Small intestine (tissue), 7 donors: ENCODE data around the gene NUP188. TPM values are rescaled to one million over a fixed set of nuclear protein-coding genes. Genes with fewer than 3 reads are reported as not detected.
A peak's percentile ranks its signal among the peaks of the same experiment; 100 is the strongest.

Experiments used
- DNase-seq, 2 donors: peaks; one replicate each; pipeline versions ENCODE4 v3.0.0 to v3.0.0-alpha.2; 2013
- FAIRE-seq: peaks from 2 replicates; lab custom pipeline; 2012; peaks lifted over from hg19 to GRCh38; lab: Jason Lieb, UNC
- H3K27ac ChIP-seq, 3 donors: one replicate each; pipeline ENCODE4 v1.5.1; 2013; ENCODE audit warnings: low read length in 2 of 3, mild to moderate bottlenecking in 2 of 3, control low read depth in 1 of 3, inconsistent platforms in 1 of 3, low read depth in 1 of 3, moderate library complexity in 1 of 3
- H3K27me3 ChIP-seq, 3 donors: one replicate each; pipeline ENCODE4 v1.6.1; 2013; ENCODE audit warnings: low read length in 3 of 3, inconsistent platforms in 1 of 3; ENCODE audit not compliant: control insufficient read depth in 3 of 3, insufficient read depth in 3 of 3
- H3K36me3 ChIP-seq, 3 donors: one replicate each; pipeline ENCODE4 v1.6.1; 2013; ENCODE audit warnings: low read length in 3 of 3, inconsistent platforms in 1 of 3, low read depth in 1 of 3, mild to moderate bottlenecking in 1 of 3, moderate library complexity in 1 of 3; ENCODE audit not compliant: control insufficient read depth in 3 of 3, insufficient read depth in 2 of 3
- H3K4me1 ChIP-seq, 3 donors: one replicate each; pipeline ENCODE4 v1.6.1; 2013; ENCODE audit warnings: low read length in 2 of 3, inconsistent platforms in 1 of 3, low read depth in 1 of 3, mild to moderate bottlenecking in 1 of 3, moderate library complexity in 1 of 3; ENCODE audit not compliant: control insufficient read depth in 3 of 3, insufficient read depth in 2 of 3
- H3K4me3 ChIP-seq, 3 donors: one replicate each; pipeline ENCODE4 v1.5.1; 2013; ENCODE audit warnings: low read length in 3 of 3, control low read depth in 1 of 3, inconsistent platforms in 1 of 3, low read depth in 1 of 3, mild to moderate bottlenecking in 1 of 3, moderate library complexity in 1 of 3
- H3K9me3 ChIP-seq, 2 donors: one replicate each; pipeline ENCODE4 v1.6.1; 2013; ENCODE audit warnings: low read depth in 1 of 2, low read length in 1 of 2; ENCODE audit not compliant: control insufficient read depth in 2 of 2, insufficient read depth in 1 of 2
- WGBS, 3 donors: extraction: QIAGEN DNeasy Blood & Tissue Kit; methylation state at CpG; one replicate each; pipeline ENCODE4 v1.1.7; 2013; 5-methylcytosine and 5-hydroxymethylcytosine counted together
- polyA plus RNA-seq, 4 donors: library from polyadenylated mRNA; stranded (reverse) in 3 of 4; unstranded in 1 of 4; fragments of 200-250 nt in 3 of 4; fragments of 120-200 nt in 1 of 4; gene quantifications; one replicate each; pipeline versions ENCODE4 v1.2.1 to v1.2.3, GENCODE V29; 2013
- donor health status: healthy with polysubstance abuse.
- donor health status: control.
- donor health status: control.
- donor health status: Bipolar disorder and iron deficiency.
- donor health status: healthy.

The NUP188 gene
- polyA plus RNA-seq, 4 donors, result 4.9 to 28.9 (median 9.9) TPM

DNA sequence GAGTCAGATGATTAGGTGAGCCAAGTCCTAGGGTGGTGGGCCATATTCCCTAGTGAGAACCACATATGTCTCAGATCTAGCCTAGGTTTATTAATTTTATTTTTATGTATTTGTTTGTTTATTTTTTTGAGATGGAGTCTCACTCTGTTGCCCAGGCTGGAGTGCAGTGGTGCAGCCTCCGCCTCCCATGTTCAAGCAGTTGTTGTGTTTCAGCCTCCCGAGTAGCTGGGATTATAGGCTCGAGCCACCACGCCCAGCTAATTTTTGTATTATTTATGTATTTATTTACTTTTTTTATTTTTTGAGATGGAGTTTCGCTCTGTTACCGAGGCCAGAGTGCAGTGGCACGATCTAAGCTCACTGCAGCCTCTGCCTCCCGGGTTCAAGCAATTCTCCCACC, 36.0 kb downstream of the NUP188 start:
- 93 to 98% (median 96%) methylated on average over 8 of the region's 8 CpGs for WGBS, 3 donors
- H3K36me3 ChIP-seq, result peaks cover 25 to 59% (median 28%) of the 10 kb centered on the region in 3 donors
- no peaks in the 10 kb centered on the region for H3K4me1 ChIP-seq
- no peak overlapping the region for H3K27ac ChIP-seq
- no peak overlapping the region for H3K4me3 ChIP-seq
- FAIRE-seq (no peak), DNase-seq (no peak)
- H3K9me3 ChIP-seq, result no peaks in the 10 kb centered on the region
- no peaks in the 10 kb centered on the region for H3K27me3 ChIP-seq

DNA sequence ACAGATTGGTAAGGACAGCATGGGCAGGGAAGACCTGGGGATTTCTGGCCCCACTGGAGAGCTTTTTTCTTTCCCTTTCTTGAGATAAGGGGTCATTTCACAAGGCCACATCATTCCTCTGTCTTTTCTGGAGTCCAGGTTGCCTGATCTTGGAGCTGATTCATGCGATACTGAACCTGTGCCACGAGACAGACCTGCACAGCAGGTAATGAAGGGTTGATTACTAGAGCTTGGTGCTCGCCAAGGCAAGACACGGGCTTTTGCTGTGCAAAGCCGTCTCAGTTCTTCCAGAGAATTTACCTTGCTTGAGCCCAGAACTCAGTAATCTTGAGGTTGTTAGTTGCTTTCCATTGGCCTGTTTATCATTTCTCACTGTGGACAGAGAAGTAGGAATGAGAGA, 39.2 kb downstream of the NUP188 start:
- WGBS, 3 donors, result 89 to 96% (median 93%) methylated on average over 5 of the region's 5 CpGs
- Histone ChIP-seq H3K27me3 (no peaks in the 10 kb centered on the region), H3K4me1 (no peaks in the 10 kb centered on the region), H3K4me3 (no peak overlapping the region), H3K27ac (no peak overlapping the region), H3K36me3 (peaks cover 13 to 67% (median 13%) of the 10 kb centered on the region in 3 donors), H3K9me3 (no peaks in the 10 kb centered on the region)
- FAIRE-seq (no peak), DNase-seq (no peak)

DNA sequence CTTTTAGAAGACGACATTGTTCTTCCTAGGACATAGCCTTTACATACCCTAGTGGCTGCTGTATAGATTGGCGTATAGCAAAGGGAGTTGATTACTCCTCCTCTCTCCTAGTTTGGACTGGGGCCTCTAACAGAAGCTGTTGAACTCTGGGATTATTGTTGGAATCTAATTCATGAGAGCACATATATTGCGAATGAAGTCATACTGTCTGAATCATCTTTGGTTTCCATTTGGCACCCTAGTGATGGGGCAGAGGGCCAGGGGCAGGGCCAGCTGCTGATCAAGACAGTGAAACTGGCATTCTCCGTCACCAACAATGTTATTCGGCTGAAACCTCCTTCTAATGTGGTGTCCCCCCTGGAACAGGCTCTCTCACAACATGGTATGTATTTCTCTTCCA, 40.3 kb downstream of the NUP188 start:
- Histone ChIP-seq H3K27ac (no peak overlapping the region), H3K27me3 (no peaks in the 10 kb centered on the region), H3K4me3 (no peak overlapping the region), H3K36me3 (peaks cover 9 to 64% (median 13%) of the 10 kb centered on the region in 3 donors), H3K4me1 (no peaks in the 10 kb centered on the region), H3K9me3 (no peaks in the 10 kb centered on the region)
- DNase-seq (no peak), FAIRE-seq (no peak)
- WGBS, 3 donors, result 88 to 96% (median 94%) methylated on average over 5 of the region's 5 CpGs

DNA sequence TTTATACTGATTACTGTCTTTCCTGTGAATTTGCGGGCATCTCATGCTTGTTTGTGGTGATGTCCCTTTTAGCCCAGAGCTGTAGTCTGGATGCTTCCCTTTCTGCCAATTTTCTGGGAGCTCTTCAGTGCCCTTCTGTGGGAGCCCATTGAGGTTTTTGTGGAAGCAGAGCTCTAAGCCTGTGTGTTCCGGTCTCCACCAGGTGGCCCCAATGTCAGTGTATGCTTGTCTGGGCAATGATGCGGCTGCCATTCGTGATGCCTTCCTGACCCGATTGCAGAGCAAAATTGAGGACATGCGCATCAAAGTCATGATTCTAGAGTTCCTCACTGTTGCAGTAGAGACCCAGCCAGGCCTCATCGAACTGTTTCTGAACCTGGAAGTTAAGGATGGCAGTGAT, 45.5 kb downstream of the NUP188 start:
- FAIRE-seq (no peak), DNase-seq (peak in 1 of 2 donors; percentile 17)
- no peaks in the 10 kb centered on the region for H3K9me3 ChIP-seq
- no peak overlapping the region for H3K27ac ChIP-seq
- H3K4me1 ChIP-seq, result no peaks in the 10 kb centered on the region
- peaks cover 15 to 73% (median 19%) of the 10 kb centered on the region in 3 donors for H3K36me3 ChIP-seq
- H3K27me3 ChIP-seq, result no peaks in the 10 kb centered on the region
- WGBS, 3 donors, result 68 to 80% (median 75%) methylated on average over 7 of the region's 7 CpGs
- H3K4me3 ChIP-seq, result no peak overlapping the region

DNA sequence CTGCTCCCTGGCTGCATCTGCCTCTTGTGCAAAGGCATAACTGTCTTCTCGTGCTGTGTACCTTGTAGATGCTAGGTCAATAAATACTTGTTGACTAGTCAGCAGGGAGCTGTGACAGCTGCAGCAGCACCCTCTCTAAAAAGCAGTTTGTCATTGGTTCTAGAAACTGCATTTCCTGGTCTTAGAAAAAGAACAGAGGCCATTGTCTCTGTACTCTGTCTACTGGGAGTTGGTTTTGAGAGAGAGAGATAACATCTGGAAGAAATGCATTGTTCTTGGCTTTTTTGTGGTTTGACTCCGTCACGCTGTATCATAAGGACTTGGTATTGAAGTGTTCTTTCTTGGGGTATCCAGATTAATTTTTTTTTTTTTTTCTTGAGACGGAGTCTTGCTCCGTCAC, 48.3 kb downstream of the NUP188 start:
- no peak overlapping the region for H3K4me3 ChIP-seq
- WGBS, 3 donors, result 88 to 98% (median 96%) methylated on average over 5 of the region's 5 CpGs
- no peak overlapping the region for H3K27ac ChIP-seq
- no peaks in the 10 kb centered on the region for H3K27me3 ChIP-seq
- FAIRE-seq, result no peak
- peaks cover 26 to 80% (median 26%) of the 10 kb centered on the region in 3 donors for H3K36me3 ChIP-seq
- no peak for DNase-seq
- H3K4me1 ChIP-seq, result no peaks in the 10 kb centered on the region
- H3K9me3 ChIP-seq, result no peaks in the 10 kb centered on the region

DNA sequence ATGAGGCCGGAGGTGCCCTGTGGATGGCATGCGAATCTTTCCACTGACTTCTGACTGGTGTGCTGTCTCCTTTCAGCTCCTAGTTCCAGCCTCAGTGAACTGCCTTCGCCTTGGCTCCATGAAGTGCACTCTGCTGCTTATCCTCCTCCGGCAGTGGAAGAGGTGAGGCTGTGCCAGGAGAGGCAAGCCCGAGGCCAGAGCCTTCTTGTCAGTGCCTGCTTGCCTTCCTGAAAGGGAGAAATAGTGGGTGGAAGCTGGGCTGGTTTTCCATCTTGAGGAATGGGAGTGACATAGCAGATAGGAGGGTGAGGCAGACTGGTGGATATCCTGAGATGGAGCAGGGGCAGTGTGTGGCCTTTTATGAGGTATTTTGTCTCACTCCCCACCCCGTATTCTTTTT, 51.0 kb downstream of the NUP188 start:
- H3K27ac ChIP-seq, result no peak overlapping the region
- 96 to 98% (median 96%) methylated on average over 5 to 6 of the region's 6 CpGs for WGBS, 3 donors
- H3K27me3 ChIP-seq, result no peaks in the 10 kb centered on the region
- no peaks in the 10 kb centered on the region for H3K4me1 ChIP-seq
- peaks cover 26 to 90% (median 29%) of the 10 kb centered on the region in 3 donors for H3K36me3 ChIP-seq
- H3K9me3 ChIP-seq, result no peaks in the 10 kb centered on the region
- DNase-seq, result no peak
- no peak overlapping the region for H3K4me3 ChIP-seq
- FAIRE-seq, result no peak

DNA sequence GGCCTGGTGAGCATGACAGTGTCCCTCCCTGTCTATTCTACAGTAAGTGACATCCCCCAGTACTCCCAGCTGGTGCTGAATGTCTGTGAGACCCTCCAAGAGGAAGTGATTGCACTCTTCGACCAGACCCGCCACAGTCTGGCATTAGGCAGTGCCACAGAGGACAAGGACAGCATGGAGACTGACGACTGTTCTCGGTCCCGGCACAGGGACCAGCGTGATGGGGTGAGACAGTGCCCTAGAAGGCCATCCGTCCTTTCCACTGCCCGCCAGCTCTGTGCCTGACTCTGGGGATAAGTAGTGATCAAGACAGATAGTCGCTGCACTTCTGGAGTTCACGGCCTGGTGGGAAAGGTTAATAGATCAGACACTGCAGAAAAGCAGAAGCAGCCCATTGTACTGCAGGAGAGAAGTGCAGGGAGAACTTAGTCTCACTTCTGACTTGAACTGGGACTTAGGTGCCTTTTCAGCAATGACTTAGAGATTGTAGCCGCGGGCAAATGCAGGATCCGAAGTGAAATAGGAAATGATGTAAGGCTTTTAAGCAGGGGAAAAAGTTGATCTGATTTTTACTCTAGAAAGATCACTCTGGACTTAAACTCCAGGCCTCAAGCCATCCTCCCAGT, 52.2 kb downstream of the NUP188 start:
- FAIRE-seq (no peak), DNase-seq (no peak)
- Histone ChIP-seq H3K27me3 (no peaks in the 10 kb centered on the region), H3K27ac (no peak overlapping the region), H3K4me1 (no peaks in the 10 kb centered on the region), H3K9me3 (no peaks in the 10 kb centered on the region), H3K36me3 (peaks cover 23 to 93% (median 25%) of the 10 kb centered on the region in 3 donors), H3K4me3 (no peak overlapping the region)
- 89 to 95% (median 93%) methylated on average over 13 of the region's 13 CpGs for WGBS, 3 donors

DNA sequence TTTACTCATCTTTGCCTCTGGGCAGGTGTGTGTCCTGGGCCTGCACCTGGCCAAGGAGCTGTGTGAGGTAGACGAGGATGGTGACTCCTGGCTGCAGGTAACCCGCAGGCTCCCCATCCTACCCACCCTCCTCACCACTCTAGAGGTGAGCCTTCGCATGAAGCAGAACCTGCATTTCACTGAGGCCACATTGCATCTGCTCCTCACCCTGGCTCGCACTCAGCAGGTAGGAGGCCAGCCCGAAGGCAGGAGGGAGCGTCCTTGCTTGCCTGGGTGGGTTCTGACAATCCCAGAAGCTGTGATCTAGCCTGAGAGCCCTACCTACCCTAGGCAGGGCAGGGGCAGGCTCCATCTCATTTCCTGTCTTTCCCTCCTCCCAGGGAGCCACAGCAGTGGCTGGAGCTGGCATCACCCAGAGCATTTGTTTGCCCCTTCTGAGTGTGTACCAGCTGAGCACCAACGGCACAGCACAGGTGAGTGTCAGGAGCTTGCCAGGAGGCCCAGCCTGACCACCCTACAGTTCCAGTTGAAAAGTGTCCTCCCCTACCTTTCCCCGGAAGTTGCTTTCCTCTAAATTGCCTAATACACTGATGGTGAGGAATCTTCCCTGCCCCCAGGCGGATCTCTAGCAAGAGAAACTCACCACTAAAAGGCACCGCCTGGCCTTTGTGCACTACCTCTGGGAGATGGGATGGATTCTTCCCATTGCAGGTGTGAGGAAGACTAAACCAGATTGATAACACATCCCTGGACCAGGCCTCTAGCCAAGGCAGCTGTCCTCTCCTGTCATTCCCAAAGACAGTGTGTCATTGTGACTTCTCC, 54.2 kb downstream of the NUP188 start:
- DNase-seq (no peak), FAIRE-seq (no peak)
- peaks cover 16 to 96% (median 20%) of the 10 kb centered on the region in 3 donors for H3K36me3 ChIP-seq
- H3K9me3 ChIP-seq, result no peaks in the 10 kb centered on the region
- H3K4me1 ChIP-seq, result no peaks in the 10 kb centered on the region
- H3K4me3 ChIP-seq, result no peak overlapping the region
- WGBS, 3 donors, result 90 to 95% (median 94%) methylated on average over 10 of the region's 10 CpGs
- H3K27me3 ChIP-seq, result no peaks in the 10 kb centered on the region
- H3K27ac ChIP-seq, result no peak overlapping the region
